ENCODE measurements around the gene SPDYE1.
A peak's percentile ranks its signal among the peaks of the same experiment; 100 is the strongest.

DNA sequence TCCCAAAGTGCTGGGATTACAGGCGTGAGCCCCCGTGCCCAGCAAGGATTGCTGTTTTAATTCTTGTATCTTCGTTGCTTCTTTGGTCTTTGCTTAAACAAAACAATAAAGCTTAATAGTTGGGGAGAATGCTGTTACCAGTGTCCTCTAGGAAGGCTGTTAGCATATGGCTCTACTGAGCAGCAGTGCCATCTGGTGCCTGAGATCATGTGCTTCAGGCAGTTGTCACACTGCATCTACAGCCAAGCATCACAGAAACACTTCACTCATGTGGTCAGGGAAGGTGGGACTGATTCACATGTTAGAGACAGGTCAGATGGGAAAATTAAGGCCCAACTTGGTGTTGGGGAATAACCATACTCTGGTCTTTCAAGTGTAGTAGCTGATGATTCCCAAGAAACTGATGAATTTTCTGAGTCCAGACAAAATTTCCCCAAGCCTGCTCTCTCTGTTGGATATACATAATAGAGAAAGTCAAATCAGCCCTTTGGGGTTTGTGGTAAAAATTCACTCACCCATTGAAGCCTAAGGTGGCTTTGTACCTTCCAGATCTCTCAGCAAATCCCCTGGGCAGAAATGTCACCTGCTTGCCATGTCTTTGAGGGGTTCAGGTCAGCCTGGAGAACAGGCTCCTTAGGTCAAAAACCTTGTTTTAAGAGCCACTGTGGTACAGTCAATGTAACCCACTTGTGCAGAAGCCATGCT is 43.0 kb upstream of the SPDYE1 start:
- TF ChIP-seq, protein P1, sequence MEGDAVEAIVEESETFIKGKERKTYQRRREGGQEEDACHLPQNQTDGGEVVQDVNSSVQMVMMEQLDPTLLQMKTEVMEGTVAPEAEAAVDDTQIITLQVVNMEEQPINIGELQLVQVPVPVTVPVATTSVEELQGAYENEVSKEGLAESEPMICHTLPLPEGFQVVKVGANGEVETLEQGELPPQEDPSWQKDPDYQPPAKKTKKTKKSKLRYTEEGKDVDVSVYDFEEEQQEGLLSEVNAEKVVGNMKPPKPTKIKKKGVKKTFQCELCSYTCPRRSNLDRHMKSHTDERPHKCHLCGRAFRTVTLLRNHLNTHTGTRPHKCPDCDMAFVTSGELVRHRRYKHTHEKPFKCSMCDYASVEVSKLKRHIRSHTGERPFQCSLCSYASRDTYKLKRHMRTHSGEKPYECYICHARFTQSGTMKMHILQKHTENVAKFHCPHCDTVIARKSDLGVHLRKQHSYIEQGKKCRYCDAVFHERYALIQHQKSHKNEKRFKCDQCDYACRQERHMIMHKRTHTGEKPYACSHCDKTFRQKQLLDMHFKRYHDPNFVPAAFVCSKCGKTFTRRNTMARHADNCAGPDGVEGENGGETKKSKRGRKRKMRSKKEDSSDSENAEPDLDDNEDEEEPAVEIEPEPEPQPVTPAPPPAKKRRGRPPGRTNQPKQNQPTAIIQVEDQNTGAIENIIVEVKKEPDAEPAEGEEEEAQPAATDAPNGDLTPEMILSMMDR (IDR thresholded peaks at IDR 0.05) = peak in 5 of 6 experiments; percentile 14 to 45 (median 27)
- TF ChIP-seq POLR2A (IDR thresholded peaks at IDR 0.05) = no peak
